Measurements from ENCODE around the gene IQSEC3. TPM values are rescaled to one million over a fixed set of nuclear protein-coding genes. Genes with fewer than 3 reads are reported as not detected.

IQSEC3 gene
- total and polyA plus RNA-seq, 8 donors: 0.16 to 10.1 (median 1.2) TPM

GRCh38 chr12:165862-166368 lies 99.3 kb downstream of the IQSEC3 start:
- no peak for TF ChIP-seq CTCF (IDR thresholded peaks at IDR 0.05)
- DNase-seq: peak in 1 of 6 donors; percentile 38
- WGBS, 2 donors: 81 to 83% methylated on average over 15 of the region's 15 CpGs
- H3K4me3 ChIP-seq: no peak overlapping the region
- no peaks in the 10 kb centered on the region for H3K4me1 ChIP-seq
- FAIRE-seq: no peak
- intact Hi-C loops (cut with DNase I): no loop called here
- ATAC-seq: no peak
- H3K27ac ChIP-seq: no peak overlapping the region
- H3K27me3 ChIP-seq: peaks cover 0 to 4% (median 0%) of the 10 kb centered on the region in 4 donors
- no peaks in the 10 kb centered on the region for H3K36me3 ChIP-seq
- H3K9me3 ChIP-seq: no peaks in the 10 kb centered on the region

GRCh38 chr12:166425-167075 lies 100.0 kb downstream of the IQSEC3 start:
- Histone ChIP-seq H3K36me3 (no peaks in the 10 kb centered on the region), H3K4me3 (no peak overlapping the region), H3K27ac (no peak overlapping the region), H3K9me3 (no peaks in the 10 kb centered on the region), H3K27me3 (peaks cover 0 to 4% (median 0%) of the 10 kb centered on the region in 4 donors), H3K4me1 (no peaks in the 10 kb centered on the region)
- no peak for ATAC-seq
- 79% methylated on average over 11 of the region's 11 CpGs for WGBS, 2 donors
- TF ChIP-seq CTCF (IDR thresholded peaks at IDR 0.05): no peak
- DNase-seq: peak in 1 of 6 donors; percentile 3
- intact Hi-C loops (cut with DNase I): no loop called here
- no peak for FAIRE-seq

- Histone ChIP-seq H3K4me3 (no peak overlapping the region), H3K4me1 (no peaks in the 10 kb centered on the region), H3K9me3 (no peaks in the 10 kb centered on the region), H3K27me3 (peaks cover 0 to 4% (median 0%) of the 10 kb centered on the region in 4 donors), H3K36me3 (no peaks in the 10 kb centered on the region), H3K27ac (no peak overlapping the region)
- intact Hi-C loops (cut with DNase I): no loop called here
- WGBS, 2 donors: 79 to 84% methylated on average over 12 of the region's 12 CpGs
- ATAC-seq: no peak
- no peak for TF ChIP-seq CTCF (IDR thresholded peaks at IDR 0.05)
- FAIRE-seq: no peak
- DNase-seq: peak in 1 of 6 donors; percentile 34
These were observed 101.5 kb downstream of the IQSEC3 start for GRCh38 chr12:167959-168600.

GRCh38 chr12:168763-169525 lies 102.4 kb downstream of the IQSEC3 start:
- DNase-seq (peak in 1 of 6 donors; percentile 28), FAIRE-seq (no peak), ATAC-seq (no peak)
- intact Hi-C loops (cut with DNase I): no loop called here
- Histone ChIP-seq H3K27me3 (no peaks in the 10 kb centered on the region), H3K27ac (no peak overlapping the region), H3K9me3 (no peaks in the 10 kb centered on the region), H3K4me1 (no peaks in the 10 kb centered on the region), H3K36me3 (no peaks in the 10 kb centered on the region), H3K4me3 (no peak overlapping the region)
- 60 to 62% methylated on average over 22 of the region's 22 CpGs for WGBS, 2 donors
- TF ChIP-seq CTCF (IDR thresholded peaks at IDR 0.05): no peak
